Endothelial cell (in vitro differentiated cells): ENCODE data around the gene ATP5IF1. TPM values are rescaled to one million over a fixed set of nuclear protein-coding genes. Genes with fewer than 3 reads are reported as not detected.
A peak's percentile ranks its signal among the peaks of the same experiment; 100 is the strongest.

ENCODE experiments used
- DNase-seq: peaks from one replicate; pipeline ENCODE4 v3.0.0; 2021; ENCODE audit warnings: low spot score
- H3K27ac Mint-ChIP-seq: one replicate; pipeline ENCODE4 v1.8.0; 2021; ENCODE audit warnings: mixed read lengths, inconsistent platforms; ENCODE audit not compliant: unreplicated experiment
- H3K27me3 Mint-ChIP-seq: one replicate; pipeline ENCODE4 v1.8.0; 2021; ENCODE audit warnings: mild to moderate bottlenecking, moderate library complexity, mixed read lengths, inconsistent platforms; ENCODE audit not compliant: unreplicated experiment
- H3K36me3 Mint-ChIP-seq: one replicate; pipeline ENCODE4 v1.8.0; 2021; ENCODE audit warnings: mild to moderate bottlenecking, low read depth, mixed read lengths, inconsistent platforms; ENCODE audit not compliant: unreplicated experiment
- H3K4me1 Mint-ChIP-seq: one replicate; pipeline ENCODE4 v1.8.0; 2021; ENCODE audit warnings: mild to moderate bottlenecking, mixed read lengths, inconsistent platforms; ENCODE audit not compliant: unreplicated experiment
- H3K4me3 Mint-ChIP-seq: one replicate; pipeline ENCODE4 v1.8.0; 2021; ENCODE audit warnings: mild to moderate bottlenecking, mixed read lengths, inconsistent platforms; ENCODE audit not compliant: unreplicated experiment
- H3K9me3 Mint-ChIP-seq: one replicate; pipeline ENCODE4 v1.8.0; 2021; ENCODE audit warnings: mixed read lengths, inconsistent platforms; ENCODE audit not compliant: unreplicated experiment
- total RNA-seq: library from RNA; stranded (reverse); fragmentation: NEBNext Ultra II Directional; extraction: Animal tissue kit (Norgen Biotek cat#: 25700); gene quantifications from one replicate; pipeline ENCODE4 v1.2.1, GENCODE V29; 2021; ENCODE audit not compliant: unreplicated experiment
- TF ChIP-seq, protein P1 (sequence below): fragments of 200-600 bp; sonication (generic); IDR thresholded peaks from one replicate; pipeline ENCODE4 v1.5.0; 2021; ENCODE audit warnings: antibody characterized with exemption; ENCODE audit not compliant: unreplicated experiment

Gene ATP5IF1
- total RNA-seq, 1 donor from 2014 or later = 120 TPM

DNA sequence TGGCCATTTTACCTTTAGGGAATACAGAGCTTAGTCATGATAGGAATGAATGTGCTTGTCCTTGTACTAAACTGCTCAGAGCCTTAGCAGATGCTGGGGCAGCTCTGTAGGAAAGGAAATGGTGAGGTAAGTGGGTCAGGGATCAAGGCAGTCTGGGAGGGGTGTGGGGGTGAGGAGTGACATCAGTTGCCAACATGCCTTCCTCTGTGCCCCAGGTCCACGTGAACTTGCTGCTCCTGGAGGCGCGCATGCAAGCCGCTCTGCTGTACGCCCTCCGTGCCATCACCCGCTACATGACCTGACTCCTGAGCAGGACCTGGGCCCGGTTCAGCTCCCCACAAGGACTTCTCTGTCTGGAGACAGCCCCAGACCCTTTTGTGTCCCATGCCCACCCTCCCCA lies 44.6 kb downstream of the ATP5IF1 start:
- Mint-ChIP-seq H3K9me3 (no peaks in the 10 kb centered on the region), H3K27ac (no peak overlapping the region), H3K4me1 (peaks cover 5% of the 10 kb centered on the region), H3K27me3 (no peaks in the 10 kb centered on the region), H3K4me3 (no peak overlapping the region), H3K36me3 (peaks cover 41% of the 10 kb centered on the region)
- TF ChIP-seq, protein P1, sequence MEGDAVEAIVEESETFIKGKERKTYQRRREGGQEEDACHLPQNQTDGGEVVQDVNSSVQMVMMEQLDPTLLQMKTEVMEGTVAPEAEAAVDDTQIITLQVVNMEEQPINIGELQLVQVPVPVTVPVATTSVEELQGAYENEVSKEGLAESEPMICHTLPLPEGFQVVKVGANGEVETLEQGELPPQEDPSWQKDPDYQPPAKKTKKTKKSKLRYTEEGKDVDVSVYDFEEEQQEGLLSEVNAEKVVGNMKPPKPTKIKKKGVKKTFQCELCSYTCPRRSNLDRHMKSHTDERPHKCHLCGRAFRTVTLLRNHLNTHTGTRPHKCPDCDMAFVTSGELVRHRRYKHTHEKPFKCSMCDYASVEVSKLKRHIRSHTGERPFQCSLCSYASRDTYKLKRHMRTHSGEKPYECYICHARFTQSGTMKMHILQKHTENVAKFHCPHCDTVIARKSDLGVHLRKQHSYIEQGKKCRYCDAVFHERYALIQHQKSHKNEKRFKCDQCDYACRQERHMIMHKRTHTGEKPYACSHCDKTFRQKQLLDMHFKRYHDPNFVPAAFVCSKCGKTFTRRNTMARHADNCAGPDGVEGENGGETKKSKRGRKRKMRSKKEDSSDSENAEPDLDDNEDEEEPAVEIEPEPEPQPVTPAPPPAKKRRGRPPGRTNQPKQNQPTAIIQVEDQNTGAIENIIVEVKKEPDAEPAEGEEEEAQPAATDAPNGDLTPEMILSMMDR = no peak
- DNase-seq = no peak

DNA sequence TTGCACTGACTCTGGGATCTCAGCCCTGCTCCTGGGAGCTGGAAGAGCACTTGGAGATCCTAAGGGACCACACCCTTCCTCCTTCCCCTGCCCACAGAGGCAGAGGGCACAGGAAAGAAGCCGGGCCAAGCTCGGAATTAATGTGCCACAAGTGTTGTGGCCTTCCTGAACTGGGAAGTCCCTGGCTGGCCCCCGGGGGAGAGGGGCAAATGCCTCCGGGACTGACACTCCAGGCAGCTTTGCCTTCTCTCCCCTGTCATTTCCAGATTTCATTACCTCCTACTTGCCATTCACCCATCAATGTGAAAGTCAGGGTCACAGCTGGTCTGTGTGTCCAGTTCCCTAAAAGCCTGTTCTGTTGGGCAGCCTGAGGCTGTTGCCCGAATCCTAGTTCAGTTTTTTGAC lies 45.1 kb downstream of the ATP5IF1 start:
- Mint-ChIP-seq H3K4me3 (no peak overlapping the region), H3K27ac (no peak overlapping the region), H3K4me1 (peaks cover 5% of the 10 kb centered on the region), H3K36me3 (peaks cover 41% of the 10 kb centered on the region), H3K9me3 (no peaks in the 10 kb centered on the region), H3K27me3 (no peaks in the 10 kb centered on the region)
- no peak for DNase-seq
- TF ChIP-seq, protein P1 = no peak

DNA sequence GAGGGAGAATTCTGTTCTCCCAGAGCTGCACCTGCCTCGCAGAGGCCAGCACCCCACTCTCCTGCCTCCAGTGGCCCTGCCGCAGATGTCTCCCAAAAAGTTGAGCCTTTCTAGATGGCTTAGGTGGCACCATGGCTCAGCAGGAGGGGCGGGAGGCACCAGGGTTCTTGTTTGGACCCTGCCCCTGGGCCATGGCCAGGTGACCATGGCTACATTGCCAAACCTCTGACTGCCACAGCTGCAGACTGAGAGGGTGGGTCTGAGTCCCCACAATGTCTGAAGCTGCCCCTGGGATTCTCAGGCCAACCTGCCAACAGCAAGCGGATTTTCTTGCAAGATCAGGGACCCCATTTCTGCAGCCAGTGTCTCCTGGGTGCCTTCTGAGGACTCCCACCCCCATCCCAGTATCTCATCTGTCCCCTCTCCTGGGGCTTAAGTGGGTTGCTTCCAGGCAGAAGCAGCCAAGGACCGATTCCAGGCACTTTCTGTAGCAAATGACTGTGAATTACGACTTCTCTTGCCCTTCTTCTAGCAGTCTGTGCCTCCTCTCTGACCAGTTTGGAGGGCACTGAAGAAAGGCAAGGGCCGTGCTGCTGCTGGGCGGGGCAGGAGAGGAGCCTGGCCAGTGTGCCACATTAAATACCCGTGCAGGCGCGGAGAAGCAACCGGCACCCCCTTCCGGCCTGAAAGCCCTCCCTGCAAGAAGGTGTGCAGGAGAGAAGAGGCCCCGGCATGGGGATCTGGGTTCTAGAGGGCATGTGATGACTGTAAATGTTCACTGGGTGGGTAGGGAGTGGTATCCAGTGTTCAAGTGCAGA lies 45.9 kb downstream of the ATP5IF1 start:
- no peak for DNase-seq
- Mint-ChIP-seq H3K27ac (no peak overlapping the region), H3K4me1 (peaks cover 5% of the 10 kb centered on the region), H3K9me3 (no peaks in the 10 kb centered on the region), H3K36me3 (peaks cover 41% of the 10 kb centered on the region), H3K4me3 (no peak overlapping the region), H3K27me3 (no peaks in the 10 kb centered on the region)
- TF ChIP-seq, protein P1 = no peak

DNA sequence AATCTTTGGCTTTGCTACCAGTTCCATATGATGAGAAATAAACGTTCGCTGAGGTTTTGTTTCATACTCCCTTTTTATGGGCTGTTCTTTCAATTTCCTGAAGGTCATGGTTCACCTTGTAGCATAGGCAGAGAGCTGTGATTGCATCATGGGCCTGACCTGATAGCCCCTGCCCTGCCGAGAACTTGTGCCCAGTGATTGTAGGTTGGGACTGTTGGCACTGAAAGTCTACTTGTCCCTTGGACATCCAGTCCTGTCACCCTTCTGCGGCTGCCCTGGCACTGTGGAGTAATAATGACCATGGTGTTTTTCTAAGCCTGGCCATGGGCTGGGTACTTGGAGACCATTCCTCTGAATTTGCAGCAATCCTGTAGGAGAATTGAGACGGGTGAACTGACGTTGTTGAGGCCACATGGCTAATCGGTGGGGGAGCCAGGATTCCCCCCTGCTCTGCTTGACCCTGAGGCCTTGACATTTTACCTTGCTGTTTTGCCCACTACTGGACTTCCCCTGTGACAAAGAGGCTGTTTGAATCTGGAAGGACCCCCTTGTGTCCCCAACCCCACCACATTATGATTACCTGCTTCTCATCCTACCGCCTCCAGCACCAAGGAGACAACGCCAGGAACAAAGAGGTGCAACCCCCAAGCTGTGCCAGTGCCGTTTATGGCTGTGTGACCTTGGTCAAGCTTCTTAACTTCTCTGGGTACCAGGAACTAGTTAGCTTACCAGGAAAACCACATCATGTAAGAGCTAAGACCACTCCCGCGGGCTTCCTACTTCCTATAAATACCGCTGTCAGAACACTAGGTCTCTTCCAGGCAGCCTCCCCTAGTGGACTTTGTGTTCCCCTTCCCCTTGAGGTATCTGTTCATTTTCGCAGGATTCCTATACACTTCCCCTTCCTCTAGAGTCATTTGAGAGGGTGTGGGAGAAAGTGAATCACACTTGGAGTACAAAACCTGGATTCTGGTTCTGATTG lies 46.8 kb downstream of the ATP5IF1 start:
- peaks cover 5% of the 10 kb centered on the region for H3K4me1 Mint-ChIP-seq
- no peak overlapping the region for H3K4me3 Mint-ChIP-seq
- H3K36me3 Mint-ChIP-seq = peaks cover 36% of the 10 kb centered on the region
- peak overlapping the region; percentile 70 for H3K27ac Mint-ChIP-seq
- no peak for DNase-seq
- no peaks in the 10 kb centered on the region for H3K27me3 Mint-ChIP-seq
- TF ChIP-seq, protein P1 = no peak
- no peaks in the 10 kb centered on the region for H3K9me3 Mint-ChIP-seq
